ENCODE measurements around the gene SPACA7. TPM values are rescaled to one million over a fixed set of nuclear protein-coding genes. Genes with fewer than 3 reads are reported as not detected.

Gene SPACA7
- total RNA-seq, 1 experiment from 2014 or later = not detected

- no peaks in the 10 kb centered on the region for H3K4me1 ChIP-seq (ENCODE audit: insufficient read depth, low read length)
- no peak overlapping the region for H2BK5ac ChIP-seq (ENCODE audit: insufficient read length, low read length)
- H4K91ac ChIP-seq (ENCODE audit: insufficient read length, low read depth, low read length) = no peak overlapping the region
- H2BK20ac ChIP-seq (ENCODE audit: low read depth, low read length, poor library complexity, severe bottlenecking) = no peak overlapping the region
- no CpG with 5 or more reads among the region's 10 CpGs for WGBS (ENCODE audit: extremely low coverage, insufficient read length, low lambda C conversion rate)
- no peak overlapping the region for H3K18ac ChIP-seq (ENCODE audit: insufficient read length, low read depth, low read length)
- H3K9me3 Mint-ChIP-seq = no peaks in the 10 kb centered on the region; a peak in 2 of 5 replicates
- H2AFZ ChIP-seq (ENCODE audit: low read length) = no peak overlapping the region
- H3K4me3 Mint-ChIP-seq = no peak overlapping the region
- no peak overlapping the region for H3T11ph ChIP-seq (ENCODE audit: low read length)
- H3K4me2 ChIP-seq (ENCODE audit: insufficient read depth, insufficient read length, low read length) = no peak overlapping the region
- H3K23ac ChIP-seq (ENCODE audit: insufficient read length, low read depth, low read length) = no peak overlapping the region
- no peaks in the 10 kb centered on the region for H3K79me2 ChIP-seq (ENCODE audit: insufficient read depth, low read length)
- H3K56ac ChIP-seq (ENCODE audit: insufficient read length, low read depth, low read length) = no peak overlapping the region
- H3K9me3 ChIP-seq (ENCODE audit: control insufficient read depth, low read depth, low read length) = no peaks in the 10 kb centered on the region
- no peak overlapping the region for H3K27ac Mint-ChIP-seq
- no peak overlapping the region for H2BK15ac ChIP-seq (ENCODE audit: low read depth, low read length)
- H3K27ac ChIP-seq (ENCODE audit: insufficient read length, low read depth, low read length) = no peak overlapping the region
- peaks cover 6% of the 10 kb centered on the region; the same call in 1 of the 2 replicates for H3K27me3 Mint-ChIP-seq (ENCODE audit: low read depth)
- H3K14ac ChIP-seq (ENCODE audit: insufficient read depth, low read length) = no peak overlapping the region
- H3K27me3 ChIP-seq (ENCODE audit: insufficient read depth, low read length) = no peaks in the 10 kb centered on the region
- no peaks in the 10 kb centered on the region for H3K23me2 ChIP-seq (ENCODE audit: insufficient read length, low read depth, low read length, poor library complexity, severe bottlenecking)
- no peaks in the 10 kb centered on the region for H3K79me1 ChIP-seq (ENCODE audit: insufficient read depth, low read depth, low read length, poor library complexity, severe bottlenecking)
- no peak overlapping the region for H2BK120ac ChIP-seq (ENCODE audit: low read depth, low read length, poor library complexity, severe bottlenecking)
- H3K4ac ChIP-seq (ENCODE audit: low read depth, low read length) = no peak overlapping the region
- no peak for TF ChIP-seq CTCF (conservative IDR thresholded peaks at IDR 0.05)
- H3K36me3 Mint-ChIP-seq (ENCODE audit: insufficient read depth in 1 of 3, low read depth in 3 of 3) = 0 out of 7 replicates have a peak, but pooled peaks cover 0 to 3% (median 0%) of the 10 kb centered on the region in 3 experiments
- H2AK5ac ChIP-seq (ENCODE audit: insufficient read length, low read length) = no peak overlapping the region
- no peak overlapping the region for H4K8ac ChIP-seq (replicated peaks; ENCODE audit: insufficient read length, low read depth, low read length)
- H4K20me1 ChIP-seq (ENCODE audit: control insufficient read depth, insufficient read depth, insufficient read length) = no peaks in the 10 kb centered on the region
- H2BK12ac ChIP-seq (ENCODE audit: insufficient read length, low read depth, low read length) = no peak overlapping the region
- no peak for DNase-seq
- H4K5ac ChIP-seq (ENCODE audit: insufficient read length, low read depth, low read length) = no peak overlapping the region
- no peak overlapping the region for H3K9ac ChIP-seq (ENCODE audit: extremely low read depth, insufficient read length, low read length)
- H3K4me1 Mint-ChIP-seq = no peaks in the 10 kb centered on the region
Observed at GRCh38 chr13:112468069-112468468, 91.9 kb downstream of the SPACA7 start.
